Activated naive CD8-positive, alpha-beta T cell treated with anti-CD3 and anti-CD28 coated beads, Interleukin-2, amount 10 ng/mL, durations not matched to agents 7 days and 5 days (primary cell): Measurements from ENCODE around the gene ZNF367. TPM values are rescaled to one million over a fixed set of nuclear protein-coding genes. Genes with fewer than 3 reads are reported as not detected.

Experiments
- ATAC-seq: fragments of 150-1000 bp; cut with Tn5 transposase; one replicate; pipeline ENCODE4 v1.10.0; 2021; ENCODE audit warnings: low read depth, moderate library complexity
- POLR2A ChIA-PET: fragments of 350-600 bp; sonication (Branson Sonifier 250); formaldehyde crosslinking; loops from one replicate; lab custom pipeline; 2021; ENCODE audit warnings: antibody characterized with exemption; lab: Charles Lee
- DNase-seq: peaks from one replicate; pipeline ENCODE4 v3.0.0; 2021
- H3K27ac Mint-ChIP-seq: one replicate; pipeline ENCODE4 v1.8.0; 2022; ENCODE audit warnings: mild to moderate bottlenecking, mixed read lengths
- H3K27me3 Mint-ChIP-seq: one replicate; pipeline ENCODE4 v1.8.0; 2022; ENCODE audit warnings: mild to moderate bottlenecking, moderate library complexity, mixed read lengths
- H3K36me3 Mint-ChIP-seq: one replicate; pipeline ENCODE4 v1.8.0; 2021; ENCODE audit warnings: mild to moderate bottlenecking, mixed read lengths
- H3K4me1 Mint-ChIP-seq: one replicate; pipeline ENCODE4 v1.8.0; 2021; ENCODE audit warnings: mixed read lengths
- H3K4me3 Mint-ChIP-seq: one replicate; pipeline ENCODE4 v1.8.0; 2022; ENCODE audit warnings: mild to moderate bottlenecking, moderate library complexity, mixed read lengths
- H3K9me3 Mint-ChIP-seq: one replicate; pipeline ENCODE4 v1.8.0; 2021; ENCODE audit warnings: mixed read lengths
- total RNA-seq, 2 experiments: library from RNA; stranded (reverse); gene quantifications; one replicate each; pipeline ENCODE4 v1.2.3, GENCODE V29; 2021

ZNF367 gene
- total RNA-seq, result 10 to 100 TPM; 26.0 to 27.3 TPM

DNA sequence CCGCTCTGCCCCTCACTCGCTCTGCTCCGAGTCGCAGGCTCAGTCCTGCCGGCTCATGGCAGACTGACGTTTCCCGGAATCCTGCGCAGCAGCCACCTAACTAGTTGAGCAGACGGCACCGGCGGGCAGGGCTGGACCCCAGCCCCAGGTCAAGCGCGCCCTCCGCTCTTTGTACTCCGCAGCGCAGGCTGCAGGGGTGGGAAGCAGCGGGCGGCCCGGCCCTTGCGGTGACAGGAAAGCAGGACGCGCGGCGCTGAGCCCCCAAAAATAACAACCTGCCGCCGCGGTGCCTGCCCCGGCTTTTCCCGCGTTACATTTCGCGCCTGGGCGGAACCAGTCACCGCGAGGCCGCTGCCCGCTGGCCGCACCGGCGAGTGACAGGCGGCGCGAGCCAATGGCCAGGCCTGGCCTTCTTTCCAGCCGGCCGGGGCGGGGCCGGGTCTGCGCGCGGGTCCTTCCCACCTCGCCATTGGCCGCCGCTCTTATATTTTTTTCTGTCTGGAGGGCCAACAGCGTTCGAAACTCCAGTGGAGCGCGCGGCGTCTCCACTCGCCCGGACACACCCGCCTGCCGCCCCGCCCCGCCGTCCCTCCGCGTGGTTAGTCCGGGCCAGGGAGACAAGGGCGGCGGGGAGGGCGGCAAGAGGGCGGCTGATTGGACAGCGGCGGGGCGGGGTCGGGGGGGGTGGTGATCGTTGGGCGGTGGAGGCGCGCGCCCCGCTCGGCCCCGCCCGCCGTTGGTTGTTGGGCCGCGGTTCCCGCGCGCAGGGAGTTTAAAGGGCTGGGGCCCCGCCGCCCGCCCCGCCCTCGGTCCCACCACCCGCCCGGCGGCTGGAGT is at the start of gene ZNF367:
TSS of gene ZNF367 (minus strand) at position 288 of the 837 bp plus-strand sequence. CDS start 338 bp downstream, outside the sequence.
- peak within 1 kb of the TSS; percentile 96 for H3K4me3 Mint-ChIP-seq
- POLR2A ChIA-PET, result interaction anchor here (0.7 to 2.6 kb wide), 4 partner anchors 20 to 1592 kb away, joined by 3 to 16 read pairs (median 6); partner anchors contain the start of genes HABP4 and PRXL2C
- H3K9me3 Mint-ChIP-seq, result no peaks in the 10 kb centered on the region
- H3K36me3 Mint-ChIP-seq, result peaks cover 6% of the 10 kb centered on the region
- ATAC-seq (peak; percentile 83), DNase-seq (peak; percentile 95)
- H3K27me3 Mint-ChIP-seq, result no peaks in the 10 kb centered on the region
- peaks cover 32% of the 10 kb centered on the region for H3K4me1 Mint-ChIP-seq
- peak within 1 kb of the TSS; percentile 91 for H3K27ac Mint-ChIP-seq

DNA sequence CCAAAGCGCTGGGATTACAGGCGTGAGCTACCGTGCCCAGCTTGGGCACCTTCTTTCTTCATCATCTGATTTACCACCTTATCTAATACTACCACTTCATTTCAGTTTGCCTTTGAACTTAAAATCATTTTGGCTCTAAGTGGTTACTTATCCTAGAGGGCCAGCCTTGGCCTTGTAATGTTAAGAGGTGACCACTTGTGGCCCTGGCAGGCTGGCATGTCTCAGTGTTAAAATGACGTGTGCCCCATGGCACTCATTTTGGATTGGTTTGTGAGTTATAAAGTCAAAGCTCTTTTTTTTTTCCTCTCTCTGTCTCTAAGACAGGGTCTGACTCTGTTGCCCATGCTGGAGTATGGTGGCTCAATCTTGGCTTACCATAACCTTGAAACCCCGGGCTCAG is 49.6 kb upstream of the ZNF367 start:
- Mint-ChIP-seq H3K36me3 (peaks cover 1% of the 10 kb centered on the region), H3K4me1 (no peaks in the 10 kb centered on the region), H3K9me3 (no peaks in the 10 kb centered on the region), H3K4me3 (no peak overlapping the region), H3K27ac (no peak overlapping the region), H3K27me3 (no peaks in the 10 kb centered on the region)
- no peak for DNase-seq
- no peak for ATAC-seq
- POLR2A ChIA-PET, result no interaction called here

DNA sequence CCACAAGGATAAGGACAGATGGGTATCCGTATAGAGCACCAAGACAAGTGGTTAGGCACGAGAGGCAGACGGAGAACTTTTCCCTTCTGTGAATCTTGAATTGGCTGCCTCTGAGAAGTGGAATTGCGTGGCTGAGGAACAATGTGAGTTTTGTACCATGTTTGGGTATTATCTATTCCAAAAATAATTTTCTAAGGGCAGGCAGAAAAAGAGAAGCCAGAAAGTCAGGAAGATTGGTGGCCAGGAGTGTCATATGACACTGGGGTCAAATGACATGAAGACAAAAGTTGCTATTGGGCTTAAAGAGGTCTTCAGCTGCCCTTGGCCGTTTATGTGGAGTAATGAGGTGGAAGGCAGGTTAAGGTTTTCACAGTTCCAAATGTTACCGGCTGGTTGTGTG is 46.3 kb upstream of the ZNF367 start:
- POLR2A ChIA-PET, result no interaction called here
- DNase-seq (no peak), ATAC-seq (no peak)
- no peak overlapping the region for H3K27ac Mint-ChIP-seq
- no peak overlapping the region for H3K4me3 Mint-ChIP-seq
- H3K9me3 Mint-ChIP-seq, result no peaks in the 10 kb centered on the region
- H3K36me3 Mint-ChIP-seq, result peaks cover 1% of the 10 kb centered on the region
- H3K4me1 Mint-ChIP-seq, result no peaks in the 10 kb centered on the region
- H3K27me3 Mint-ChIP-seq, result no peaks in the 10 kb centered on the region

DNA sequence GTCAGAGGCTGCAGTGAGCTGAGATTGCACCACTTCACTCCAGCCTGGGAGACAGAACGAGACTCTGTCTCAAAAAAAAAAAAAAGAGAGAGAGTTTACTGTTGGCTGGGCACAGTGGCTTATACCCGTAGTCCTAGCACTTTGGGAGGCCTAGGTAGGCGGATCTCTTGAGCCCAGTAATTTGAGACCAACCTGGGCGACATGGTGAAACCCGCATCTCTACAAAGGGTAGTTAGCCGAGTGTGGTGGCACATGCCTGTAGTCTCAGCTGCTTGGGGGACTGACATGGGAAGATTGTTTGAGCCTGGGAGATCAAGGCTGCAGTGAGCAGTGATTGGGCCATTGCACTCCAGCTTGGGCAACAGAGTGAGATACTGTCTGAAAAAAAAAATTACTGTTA is 44.4 kb upstream of the ZNF367 start:
- ATAC-seq, result no peak

DNA sequence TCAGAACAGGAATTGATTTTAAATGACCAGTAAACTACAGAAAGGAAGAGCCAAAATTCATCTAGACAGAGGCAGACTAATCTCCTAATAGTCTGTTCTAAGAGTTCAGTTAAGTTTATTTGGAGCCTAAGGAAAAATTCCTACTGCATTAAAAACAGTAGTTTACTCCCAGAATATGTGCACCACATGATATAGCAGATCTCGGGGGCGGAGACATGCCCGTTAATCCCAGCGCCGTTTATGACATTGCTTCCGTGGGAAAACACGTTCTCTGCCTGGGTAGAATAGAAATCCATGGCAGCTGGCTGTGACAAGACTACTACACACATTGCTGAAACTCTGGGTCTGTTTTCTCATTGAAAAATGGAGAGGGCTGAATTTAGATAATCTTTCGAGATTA is 43.2 kb upstream of the ZNF367 start:
- POLR2A ChIA-PET, result no interaction called here
- no peak overlapping the region for H3K27ac Mint-ChIP-seq
- no peak for ATAC-seq
- no peak for DNase-seq
- no peaks in the 10 kb centered on the region for H3K27me3 Mint-ChIP-seq
- H3K4me3 Mint-ChIP-seq, result no peak overlapping the region
- no peaks in the 10 kb centered on the region for H3K4me1 Mint-ChIP-seq
- no peaks in the 10 kb centered on the region for H3K9me3 Mint-ChIP-seq
- peaks cover 3% of the 10 kb centered on the region for H3K36me3 Mint-ChIP-seq

More for the DNA sequence above, 44.4 kb upstream of the ZNF367 start:
- no peaks in the 10 kb centered on the region for H3K4me1 Mint-ChIP-seq
- POLR2A ChIA-PET, result interaction anchor here (0.6 to 0.7 kb wide), 2 partner anchors 70 to 125 kb away, joined by 3 to 5 read pairs; no protein-coding TSS in a partner anchor
- no peaks in the 10 kb centered on the region for H3K9me3 Mint-ChIP-seq
- H3K27ac Mint-ChIP-seq, result no peak overlapping the region
- H3K27me3 Mint-ChIP-seq, result no peaks in the 10 kb centered on the region
- H3K36me3 Mint-ChIP-seq, result peaks cover 3% of the 10 kb centered on the region
- no peak overlapping the region for H3K4me3 Mint-ChIP-seq
- no peak for DNase-seq

DNA sequence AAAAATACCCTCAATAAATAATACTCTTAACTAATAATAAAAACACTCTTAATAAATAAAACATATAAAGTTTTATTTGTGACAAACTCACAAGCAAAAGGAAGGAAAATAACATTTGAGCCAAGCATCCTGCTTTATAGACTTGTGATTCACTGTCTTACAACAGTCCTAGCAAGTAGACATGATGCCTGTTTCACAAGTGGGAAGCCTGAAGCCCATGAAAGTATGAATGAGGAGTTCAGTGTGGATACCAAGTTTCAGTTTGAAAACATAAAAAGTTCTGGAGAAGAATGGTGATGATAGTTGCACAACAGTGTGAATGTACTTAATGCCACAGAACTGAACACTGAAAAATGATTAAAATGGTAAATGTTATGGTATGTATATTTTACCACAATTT is 42.7 kb upstream of the ZNF367 start:
- POLR2A ChIA-PET, result no interaction called here
- H3K27ac Mint-ChIP-seq, result no peak overlapping the region
- ATAC-seq, result no peak
- no peaks in the 10 kb centered on the region for H3K9me3 Mint-ChIP-seq
- DNase-seq, result no peak
- peaks cover 3% of the 10 kb centered on the region for H3K36me3 Mint-ChIP-seq
- H3K27me3 Mint-ChIP-seq, result no peaks in the 10 kb centered on the region
- H3K4me1 Mint-ChIP-seq, result no peaks in the 10 kb centered on the region
- H3K4me3 Mint-ChIP-seq, result no peak overlapping the region

DNA sequence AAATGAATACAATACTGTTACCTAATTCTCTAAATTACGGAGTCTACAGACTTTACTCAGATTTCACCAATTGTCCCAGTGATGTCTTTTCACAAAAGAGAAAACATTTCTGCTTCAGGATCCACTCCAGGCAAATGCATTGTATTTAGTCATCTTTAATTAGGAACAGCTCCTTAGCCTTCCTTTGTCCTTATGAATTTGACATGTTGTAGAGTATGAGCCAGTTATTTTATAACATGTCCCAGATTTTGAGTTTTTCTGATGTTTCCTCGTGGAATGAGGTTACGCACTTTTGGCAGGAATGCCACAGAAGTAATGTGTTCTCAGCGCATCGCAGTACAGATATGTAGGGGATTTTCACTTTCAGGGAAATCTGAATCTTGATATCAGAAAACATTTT is 42.3 kb upstream of the ZNF367 start:
- no peak overlapping the region for H3K27ac Mint-ChIP-seq
- peaks cover 3% of the 10 kb centered on the region for H3K36me3 Mint-ChIP-seq
- no peaks in the 10 kb centered on the region for H3K9me3 Mint-ChIP-seq
- H3K27me3 Mint-ChIP-seq, result no peaks in the 10 kb centered on the region
- no peak for DNase-seq
- no peaks in the 10 kb centered on the region for H3K4me1 Mint-ChIP-seq
- no peak overlapping the region for H3K4me3 Mint-ChIP-seq
- POLR2A ChIA-PET, result no interaction called here
- no peak for ATAC-seq

DNA sequence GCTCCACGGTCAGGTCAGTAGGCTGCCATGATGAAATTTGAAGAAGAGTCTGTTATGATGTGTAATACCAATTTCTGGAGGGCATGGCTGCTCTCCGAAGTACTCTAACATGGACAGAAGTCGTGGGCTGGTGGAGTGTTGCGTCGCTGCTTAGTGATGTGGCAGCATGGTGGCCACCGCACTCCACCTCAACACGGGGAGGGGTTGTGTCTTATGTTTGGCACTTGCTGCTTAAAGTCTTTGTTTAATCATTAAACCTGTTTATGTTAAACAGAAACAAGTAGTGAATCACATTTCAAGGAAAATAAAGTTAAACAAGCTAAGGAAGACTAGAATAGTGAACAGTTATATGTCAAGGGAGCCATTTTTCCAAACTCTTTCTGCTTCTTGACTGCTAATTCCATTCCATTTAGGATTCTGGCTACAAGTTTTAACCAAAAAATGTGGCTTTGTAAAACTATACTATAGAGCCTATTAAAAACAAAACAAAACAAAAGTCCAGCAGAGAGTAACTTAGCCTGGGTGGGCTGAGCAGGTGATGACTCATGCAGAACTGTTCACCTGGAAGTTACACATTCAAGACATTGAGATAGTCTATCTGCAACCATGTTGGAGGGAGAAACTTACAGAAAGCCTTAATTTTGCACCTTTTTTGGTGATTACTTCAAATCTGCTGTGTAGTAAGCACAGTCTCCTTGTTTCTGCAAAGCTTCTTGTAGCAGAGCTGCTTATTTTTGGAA is 41.3 kb upstream of the ZNF367 start:
- POLR2A ChIA-PET, result no interaction called here
- DNase-seq (no peak), ATAC-seq (no peak)
- peaks cover 3% of the 10 kb centered on the region for H3K36me3 Mint-ChIP-seq
- H3K27ac Mint-ChIP-seq, result no peak overlapping the region
- no peaks in the 10 kb centered on the region for H3K27me3 Mint-ChIP-seq
- H3K4me3 Mint-ChIP-seq, result no peak overlapping the region
- no peaks in the 10 kb centered on the region for H3K4me1 Mint-ChIP-seq
- H3K9me3 Mint-ChIP-seq, result no peaks in the 10 kb centered on the region

DNA sequence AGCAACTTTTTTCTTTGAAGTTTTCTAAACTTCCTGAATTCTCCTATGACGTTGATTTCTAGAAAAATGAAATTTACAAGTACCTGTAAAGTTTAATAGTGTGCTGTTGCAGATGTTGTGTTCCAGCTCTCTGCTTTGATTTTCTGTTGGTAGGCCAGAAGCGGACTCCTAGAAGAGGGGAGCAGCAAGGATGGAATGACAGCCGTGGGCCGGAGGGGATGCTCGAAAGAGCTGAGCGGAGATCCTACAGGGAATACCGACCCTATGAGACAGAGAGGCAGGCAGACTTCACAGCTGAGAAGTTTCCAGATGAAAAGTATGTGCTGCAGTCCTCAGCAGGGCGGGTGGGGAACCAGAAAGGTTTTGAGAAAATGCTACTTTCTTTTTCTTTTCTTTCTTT is 40.1 kb upstream of the ZNF367 start:
- Mint-ChIP-seq H3K27ac (no peak overlapping the region), H3K4me3 (no peak overlapping the region), H3K9me3 (no peaks in the 10 kb centered on the region), H3K36me3 (peaks cover 3% of the 10 kb centered on the region), H3K27me3 (no peaks in the 10 kb centered on the region), H3K4me1 (no peaks in the 10 kb centered on the region)
- POLR2A ChIA-PET, result interaction anchor here (0.7 kb wide), 1 partner anchor 504 kb away, joined by 3 read pairs; no protein-coding TSS in a partner anchor
- DNase-seq (no peak), ATAC-seq (no peak)

DNA sequence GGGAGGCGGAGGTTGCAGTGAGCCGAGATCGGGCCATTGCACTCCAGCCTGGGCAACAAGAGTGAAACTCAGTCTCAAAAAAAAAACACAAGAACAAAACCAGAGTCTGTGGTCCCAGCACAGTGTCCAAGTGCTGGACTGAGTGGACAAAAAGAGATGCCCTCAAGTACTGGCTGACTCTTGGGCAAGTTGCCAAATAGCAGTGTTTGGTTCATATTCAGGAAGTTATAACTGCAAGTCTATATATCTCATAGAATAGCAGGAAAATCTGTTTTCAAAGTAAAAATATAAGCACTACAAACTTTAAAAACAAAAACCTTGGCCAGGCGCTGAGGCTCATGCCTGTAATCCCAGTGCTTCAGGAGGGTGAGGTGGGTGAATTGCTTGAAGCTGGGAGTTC is 39.1 kb upstream of the ZNF367 start:
- no peaks in the 10 kb centered on the region for H3K9me3 Mint-ChIP-seq
- no peak overlapping the region for H3K4me3 Mint-ChIP-seq
- H3K27ac Mint-ChIP-seq, result no peak overlapping the region
- H3K36me3 Mint-ChIP-seq, result peaks cover 3% of the 10 kb centered on the region
- ATAC-seq, result no peak
- no peaks in the 10 kb centered on the region for H3K27me3 Mint-ChIP-seq
- POLR2A ChIA-PET, result no interaction called here
- H3K4me1 Mint-ChIP-seq, result peaks cover 2% of the 10 kb centered on the region
- DNase-seq, result no peak

DNA sequence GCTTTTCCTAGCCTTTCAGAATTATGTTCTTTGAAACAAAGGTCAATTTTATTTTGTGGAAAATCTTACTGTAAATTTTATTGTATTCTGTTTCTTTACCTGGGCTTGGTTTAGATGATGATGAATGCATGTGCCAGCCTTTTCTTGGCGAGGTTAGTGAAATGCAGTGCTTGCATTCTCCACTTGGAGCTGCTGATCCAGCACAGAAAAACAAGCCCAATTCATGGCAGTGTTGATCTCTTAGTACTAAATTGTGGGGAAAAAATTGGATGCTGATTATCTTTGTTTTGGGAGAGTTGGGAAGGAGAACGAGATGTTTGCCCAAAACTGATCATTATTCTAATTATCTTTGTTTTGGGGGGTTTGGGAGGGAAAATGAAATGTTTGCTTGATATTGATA is 35.5 kb upstream of the ZNF367 start:
- POLR2A ChIA-PET, result no interaction called here
- no peak overlapping the region for H3K27ac Mint-ChIP-seq
- no peak for ATAC-seq
- peaks cover 2% of the 10 kb centered on the region for H3K36me3 Mint-ChIP-seq
- no peaks in the 10 kb centered on the region for H3K9me3 Mint-ChIP-seq
- H3K4me3 Mint-ChIP-seq, result no peak overlapping the region
- peaks cover 9% of the 10 kb centered on the region for H3K27me3 Mint-ChIP-seq
- no peak for DNase-seq
- H3K4me1 Mint-ChIP-seq, result peaks cover 12% of the 10 kb centered on the region

DNA sequence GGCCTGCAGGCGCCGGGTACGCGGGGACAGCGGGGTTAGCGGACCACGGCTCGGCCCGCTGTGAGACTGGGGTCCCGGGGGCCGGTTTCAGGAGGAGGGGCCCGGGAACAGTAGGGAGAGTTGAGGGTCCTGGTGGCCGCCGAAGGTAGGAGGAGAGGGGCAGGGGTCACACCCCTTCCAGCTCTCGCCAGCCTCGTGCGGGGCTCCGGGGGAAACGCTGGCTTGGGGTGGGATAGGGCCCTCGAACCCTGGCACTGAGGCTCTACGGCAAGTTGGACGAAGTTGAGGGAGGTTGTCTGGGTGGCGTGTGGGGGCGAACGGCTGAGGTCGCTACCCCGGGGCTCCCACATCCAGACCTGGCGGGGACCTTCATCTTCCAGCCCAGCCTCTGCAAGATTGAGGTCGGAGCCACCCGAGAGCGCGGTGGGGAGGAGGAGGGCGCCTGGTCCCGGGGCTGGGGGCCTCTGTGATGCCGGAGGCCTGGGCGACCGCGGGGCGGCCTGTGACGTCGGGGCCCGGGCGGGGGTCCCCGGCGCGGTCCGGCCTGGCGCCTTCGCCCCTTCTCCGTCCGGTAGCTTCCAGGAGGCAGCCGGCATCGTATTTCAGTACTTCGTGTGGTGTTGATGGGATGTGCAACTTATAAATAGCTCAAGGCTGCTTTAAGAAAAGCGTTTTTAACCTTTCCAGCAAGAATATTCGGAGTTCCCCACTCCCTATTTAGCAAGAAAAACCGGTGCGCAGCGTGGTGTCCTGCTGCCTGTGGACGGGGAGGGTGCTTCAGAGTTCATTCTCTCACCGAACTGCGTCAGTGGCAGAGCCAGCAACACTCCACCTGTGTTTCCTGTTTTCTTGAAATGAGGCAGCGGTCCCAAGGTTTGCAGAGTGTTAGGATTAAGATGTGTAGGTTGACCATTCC is 32.7 kb upstream of the ZNF367 start:
- Mint-ChIP-seq H3K27ac (peak overlapping the region; percentile 73), H3K36me3 (no peaks in the 10 kb centered on the region), H3K4me3 (peak overlapping the region; percentile 84), H3K4me1 (peaks cover 12% of the 10 kb centered on the region), H3K27me3 (peaks cover 24% of the 10 kb centered on the region), H3K9me3 (no peaks in the 10 kb centered on the region)
- POLR2A ChIA-PET, result interaction anchor here (1.0 to 2.6 kb wide), 2 partner anchors 32 to 34 kb away, joined by 3 to 16 read pairs; partner anchors contain the start of gene ZNF367
- DNase-seq (peak; percentile 37), ATAC-seq (no peak)
